GM18526 (cell line): Measurements from ENCODE around the gene WDR4.

Experiments
- POLR2A ChIP-seq: IDR thresholded peaks from 3 replicates; pipeline ENCODE4 v1.6.1; 2011; ENCODE audit not compliant: insufficient read length; ENCODE audit errors: extremely low read depth

The WDR4 gene

GRCh38 chr21:42847726-42848125 is 31.6 kb downstream of the WDR4 start:
- TF ChIP-seq POLR2A, result no peak

GRCh38 chr21:42847051-42847707 is 32.2 kb downstream of the WDR4 start:
- no peak for TF ChIP-seq POLR2A

GRCh38 chr21:42846221-42846620 is 33.1 kb downstream of the WDR4 start:
- TF ChIP-seq POLR2A, result no peak

DNA sequence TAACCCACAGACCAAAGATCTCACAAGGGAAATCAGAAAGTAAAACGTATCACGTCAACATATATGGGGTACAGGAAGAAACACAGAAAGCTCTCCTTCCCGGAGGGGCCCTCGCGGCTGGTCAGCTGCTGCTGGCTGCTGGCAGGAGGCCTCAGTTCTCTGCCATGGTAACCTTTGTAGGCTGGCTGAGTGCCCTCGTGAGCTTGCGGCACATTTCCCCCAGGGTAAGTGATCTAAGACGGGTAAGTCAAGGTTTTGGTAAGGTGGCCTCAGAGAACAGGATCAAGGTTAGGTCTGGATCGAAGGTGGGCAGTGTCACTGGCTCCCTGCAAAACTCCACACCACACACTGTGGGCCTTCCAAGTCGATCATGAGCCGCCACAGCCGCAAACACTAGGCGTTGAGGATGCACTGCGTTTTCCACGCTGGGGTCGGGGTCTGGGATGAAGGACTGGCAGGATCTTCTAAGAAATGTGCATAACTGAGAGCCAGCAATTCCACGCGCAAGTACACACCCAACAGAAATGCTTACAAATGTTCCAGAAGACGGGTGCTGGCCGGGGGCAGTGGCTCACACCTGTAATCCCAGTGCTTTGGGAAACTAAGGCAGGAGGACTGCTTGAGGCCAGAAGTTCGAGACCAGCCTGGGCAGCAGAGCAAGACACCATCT is 33.9 kb downstream of the WDR4 start:
- TF ChIP-seq POLR2A, result no peak

GRCh38 chr21:42844411-42845113 is 34.8 kb downstream of the WDR4 start:
- no peak for TF ChIP-seq POLR2A

GRCh38 chr21:42843056-42843455 is 36.3 kb downstream of the WDR4 start:
- TF ChIP-seq POLR2A, result no peak

GRCh38 chr21:42841156-42841915 is 38.0 kb downstream of the WDR4 start:
- no peak for TF ChIP-seq POLR2A

- no peak for TF ChIP-seq POLR2A
Measured at GRCh38 chr21:42840411-42841155, 38.8 kb downstream of the WDR4 start.

GRCh38 chr21:42839271-42840231 is 39.8 kb downstream of the WDR4 start:
- TF ChIP-seq POLR2A, result no peak

DNA sequence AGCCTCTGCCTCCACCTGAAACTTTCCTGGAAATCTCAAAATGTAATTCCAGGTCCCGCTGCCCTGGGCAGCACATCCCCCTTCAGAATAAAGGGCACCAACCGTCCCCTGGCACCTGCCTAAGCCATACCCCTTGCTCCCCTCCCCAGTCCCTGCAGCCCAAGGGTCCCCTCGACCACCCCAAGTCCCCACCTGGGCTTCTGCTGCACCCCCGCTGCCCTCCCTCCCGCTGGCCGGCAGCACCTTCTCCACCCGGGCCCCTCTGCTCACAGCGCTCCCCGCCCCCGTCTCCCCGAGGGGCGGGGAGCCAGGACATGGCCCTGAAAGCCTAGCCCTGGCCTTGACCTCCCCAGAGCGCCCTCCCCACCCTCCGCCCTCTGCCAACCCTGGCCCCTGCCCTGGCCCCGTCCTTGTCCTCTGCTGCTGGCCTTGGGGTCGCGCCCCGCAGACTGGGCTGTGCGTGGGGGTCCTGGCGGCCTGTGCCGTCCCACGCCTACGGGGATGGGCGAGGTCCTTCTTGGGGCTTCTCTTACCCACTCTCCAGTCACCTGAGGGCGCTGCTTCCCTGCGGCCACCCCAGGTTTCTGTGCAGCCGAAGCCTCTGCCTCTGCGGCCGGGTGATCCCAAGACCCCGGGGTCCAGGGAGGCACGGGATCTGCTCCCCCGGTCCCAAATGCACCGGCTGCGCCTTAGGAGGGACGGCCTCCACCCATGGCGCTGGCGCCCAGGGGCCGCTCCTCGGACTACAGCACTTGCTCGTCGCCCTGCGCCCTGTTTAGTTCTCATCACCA is 41.7 kb downstream of the WDR4 start:
- no peak for TF ChIP-seq POLR2A

DNA sequence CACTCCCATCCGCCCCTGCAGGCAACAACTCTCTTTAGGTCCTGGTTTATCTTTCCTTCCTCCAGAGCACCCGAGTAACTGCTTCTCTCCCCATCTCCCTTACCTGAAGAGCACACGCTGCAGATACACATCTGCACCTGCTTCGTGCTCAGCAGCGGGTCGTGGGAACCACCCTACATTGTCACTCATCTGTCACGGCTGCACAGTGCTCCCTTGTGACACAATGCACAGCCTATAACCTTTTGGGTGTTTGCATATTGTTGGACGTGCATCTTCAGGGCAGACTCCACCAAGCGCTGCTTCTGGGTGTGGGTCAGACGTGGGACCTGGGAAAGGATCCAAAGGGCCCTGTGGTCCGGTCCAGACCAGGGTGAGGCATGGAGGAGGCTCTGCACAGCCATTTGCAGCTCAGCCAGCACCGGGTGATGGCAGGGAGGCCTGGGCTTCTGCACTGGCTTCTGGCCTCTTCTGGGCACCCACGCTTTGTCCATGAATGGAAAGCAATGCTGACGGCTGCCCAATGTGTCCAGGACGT is 42.5 kb downstream of the WDR4 start:
- no peak for TF ChIP-seq POLR2A

DNA sequence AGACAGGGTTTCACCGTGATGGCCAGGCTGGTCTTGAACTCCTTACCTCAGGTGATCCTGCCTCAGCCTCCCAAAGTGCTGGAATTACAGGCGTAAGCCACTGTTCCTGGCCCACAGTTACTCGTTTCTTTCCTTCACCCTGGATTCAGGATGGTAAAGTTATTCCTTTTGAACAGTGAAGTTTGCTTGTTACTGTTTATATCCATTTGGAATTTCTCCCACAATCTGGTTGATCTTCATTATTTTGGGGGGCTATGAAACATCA is 43.0 kb downstream of the WDR4 start:
- no peak for TF ChIP-seq POLR2A
